Retinal pigment epithelial cell (primary cell): Measurements from ENCODE around the gene HDAC9.
A peak's percentile ranks its signal among the peaks of the same experiment; 100 is the strongest.
"Not testable (repeated sequence)": the region's sequence is repeated elsewhere in the genome, so short reads cannot be mapped to it uniquely, and the experiment has no call there.

Experiments used
- DNase-seq: peaks from one replicate; pipeline ENCODE4 v3.0.0-alpha.2; 2010; ENCODE audit warnings: low read depth
- H3K4me3 ChIP-seq: 2 replicates; pipeline ENCODE4 v1.5.1; 2011; ENCODE audit warnings: mild to moderate bottlenecking, low read length, control low read depth, moderate library complexity
- TF ChIP-seq, protein P1 (sequence below): conservative IDR thresholded peaks from 2 replicates; pipeline ENCODE4 v1.5.1; 2011; ENCODE audit warnings: low read depth, low read length, control low read depth, inconsistent platforms

HDAC9 gene

DNA sequence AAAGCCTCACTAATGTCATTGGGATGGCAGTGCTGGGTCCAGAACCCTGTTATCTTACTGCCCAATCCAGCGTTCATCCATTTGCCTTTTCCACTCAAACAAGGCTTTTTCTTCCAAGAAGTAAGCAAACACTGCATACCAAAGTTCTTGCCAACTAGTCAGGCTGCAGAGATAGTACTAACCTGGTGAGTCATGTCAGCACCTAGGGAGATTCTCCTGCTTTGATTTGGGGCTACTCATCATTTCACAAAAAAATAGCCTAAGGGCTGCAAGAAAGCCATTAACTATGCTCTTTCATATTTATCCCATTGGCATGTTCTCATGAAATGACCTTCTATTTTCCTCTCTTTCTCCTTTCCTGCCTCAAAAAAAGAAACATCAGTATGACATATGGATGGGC, 479.3 kb downstream of the HDAC9 start:
- no peak overlapping the region for H3K4me3 ChIP-seq
- TF ChIP-seq, protein P1, sequence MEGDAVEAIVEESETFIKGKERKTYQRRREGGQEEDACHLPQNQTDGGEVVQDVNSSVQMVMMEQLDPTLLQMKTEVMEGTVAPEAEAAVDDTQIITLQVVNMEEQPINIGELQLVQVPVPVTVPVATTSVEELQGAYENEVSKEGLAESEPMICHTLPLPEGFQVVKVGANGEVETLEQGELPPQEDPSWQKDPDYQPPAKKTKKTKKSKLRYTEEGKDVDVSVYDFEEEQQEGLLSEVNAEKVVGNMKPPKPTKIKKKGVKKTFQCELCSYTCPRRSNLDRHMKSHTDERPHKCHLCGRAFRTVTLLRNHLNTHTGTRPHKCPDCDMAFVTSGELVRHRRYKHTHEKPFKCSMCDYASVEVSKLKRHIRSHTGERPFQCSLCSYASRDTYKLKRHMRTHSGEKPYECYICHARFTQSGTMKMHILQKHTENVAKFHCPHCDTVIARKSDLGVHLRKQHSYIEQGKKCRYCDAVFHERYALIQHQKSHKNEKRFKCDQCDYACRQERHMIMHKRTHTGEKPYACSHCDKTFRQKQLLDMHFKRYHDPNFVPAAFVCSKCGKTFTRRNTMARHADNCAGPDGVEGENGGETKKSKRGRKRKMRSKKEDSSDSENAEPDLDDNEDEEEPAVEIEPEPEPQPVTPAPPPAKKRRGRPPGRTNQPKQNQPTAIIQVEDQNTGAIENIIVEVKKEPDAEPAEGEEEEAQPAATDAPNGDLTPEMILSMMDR, result no peak
- no peak for DNase-seq

DNA sequence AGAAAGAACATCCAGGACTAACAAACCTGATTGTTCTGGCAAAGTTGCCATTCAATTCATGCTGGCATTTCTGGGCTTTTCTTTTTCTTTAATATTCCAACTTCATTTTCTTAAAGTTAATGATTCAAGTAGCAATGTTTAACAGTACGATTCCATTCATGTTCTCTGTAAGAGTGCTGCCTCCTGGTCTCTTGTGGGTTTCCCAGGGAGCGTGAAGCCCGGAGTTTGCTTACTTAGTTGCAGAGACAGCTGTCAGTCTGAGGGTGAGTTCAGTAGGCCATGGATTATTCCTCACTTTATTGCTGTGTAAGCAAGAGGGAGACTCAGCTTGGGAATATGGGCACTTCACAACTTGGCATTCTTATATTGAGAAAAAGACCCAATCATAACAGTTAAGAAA, 479.7 kb downstream of the HDAC9 start:
- TF ChIP-seq, protein P1, result no peak
- no peak overlapping the region for H3K4me3 ChIP-seq
- no peak for DNase-seq

DNA sequence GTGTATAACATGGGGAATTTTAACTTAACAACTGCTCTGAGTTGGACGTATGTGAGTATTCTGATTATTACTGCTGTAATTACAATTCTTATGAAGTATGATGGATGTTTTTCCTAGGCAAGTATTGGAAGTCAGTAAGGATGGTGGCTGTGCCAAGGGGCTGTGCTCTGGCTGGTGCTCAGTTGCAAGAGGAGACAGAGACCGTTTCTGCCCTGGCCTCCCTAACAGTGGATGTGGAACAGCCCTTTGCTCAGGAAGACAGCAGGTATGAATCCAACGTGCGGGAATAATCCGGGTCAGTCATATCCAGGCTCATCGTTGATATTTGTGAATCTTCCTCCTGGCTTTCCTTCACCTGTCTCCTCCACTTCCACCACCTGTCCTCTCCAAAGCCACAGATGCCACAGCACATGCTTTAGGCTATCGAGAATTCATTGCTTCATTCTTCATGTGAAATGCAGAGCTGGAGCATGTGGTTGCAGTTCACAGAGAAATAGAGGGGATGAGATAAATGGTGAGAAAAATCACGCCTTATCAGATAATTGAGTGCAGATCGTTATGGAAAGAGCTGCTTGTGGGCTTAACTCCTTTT, 480.2 kb downstream of the HDAC9 start:
- no peak for DNase-seq
- TF ChIP-seq, protein P1, result no peak
- H3K4me3 ChIP-seq, result no peak overlapping the region

DNA sequence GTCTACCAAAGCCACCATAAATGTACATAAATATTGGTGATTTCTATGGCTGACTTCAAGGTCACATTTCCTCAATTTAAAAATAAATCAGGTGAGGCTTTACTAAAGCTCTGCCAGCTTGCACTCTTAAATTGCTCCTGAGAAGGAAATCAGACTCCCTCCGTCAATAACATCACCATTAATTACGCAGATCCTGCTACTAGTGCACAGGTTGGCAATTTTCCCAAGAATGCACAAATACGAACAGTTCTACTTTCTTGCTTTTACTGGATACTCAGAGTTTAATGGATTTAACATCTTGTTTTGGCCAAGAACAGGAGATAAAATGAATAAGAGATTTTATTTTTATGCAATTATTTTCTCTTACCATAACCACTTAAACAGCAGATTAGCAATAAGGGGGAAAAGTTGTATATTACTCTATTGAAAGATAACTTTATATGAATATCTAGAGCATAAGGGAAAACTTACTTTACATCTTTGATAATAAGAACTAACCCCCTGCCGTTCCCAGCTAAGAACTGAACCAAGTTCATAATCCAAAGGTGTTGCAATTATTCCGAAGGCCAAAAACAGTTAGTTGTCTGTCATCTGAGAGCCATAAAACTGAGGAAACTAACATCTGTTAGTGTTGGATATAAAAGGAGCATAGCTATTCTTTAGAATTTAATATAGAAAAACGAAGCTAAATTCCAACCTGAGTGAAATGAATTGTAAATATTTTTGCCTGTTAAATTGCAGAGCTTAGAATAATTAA, 481.3 kb downstream of the HDAC9 start:
- peak; percentile 83 for DNase-seq
- TF ChIP-seq, protein P1, result no peak
- no peak overlapping the region for H3K4me3 ChIP-seq

DNA sequence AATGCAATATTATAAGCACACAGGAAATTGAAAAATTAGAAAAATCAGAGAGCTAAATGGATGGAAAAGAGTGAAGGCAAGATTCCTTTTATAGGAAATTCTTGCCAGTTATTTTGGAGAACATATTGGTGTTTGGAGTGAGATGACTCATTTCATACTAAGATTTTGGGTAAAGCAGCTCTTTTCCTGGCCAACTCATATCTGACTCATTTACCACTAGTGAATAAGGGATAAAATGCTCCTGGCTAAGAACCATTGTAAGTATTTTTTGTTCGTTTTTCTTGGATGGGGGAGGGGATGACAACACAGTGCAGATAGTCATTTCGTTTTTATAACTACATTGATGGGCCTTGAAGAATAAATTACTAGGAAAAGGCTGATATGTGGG, 482.6 kb downstream of the HDAC9 start:
- H3K4me3 ChIP-seq, result no peak overlapping the region
- TF ChIP-seq, protein P1, result no peak
- DNase-seq, result peak; percentile 44

DNA sequence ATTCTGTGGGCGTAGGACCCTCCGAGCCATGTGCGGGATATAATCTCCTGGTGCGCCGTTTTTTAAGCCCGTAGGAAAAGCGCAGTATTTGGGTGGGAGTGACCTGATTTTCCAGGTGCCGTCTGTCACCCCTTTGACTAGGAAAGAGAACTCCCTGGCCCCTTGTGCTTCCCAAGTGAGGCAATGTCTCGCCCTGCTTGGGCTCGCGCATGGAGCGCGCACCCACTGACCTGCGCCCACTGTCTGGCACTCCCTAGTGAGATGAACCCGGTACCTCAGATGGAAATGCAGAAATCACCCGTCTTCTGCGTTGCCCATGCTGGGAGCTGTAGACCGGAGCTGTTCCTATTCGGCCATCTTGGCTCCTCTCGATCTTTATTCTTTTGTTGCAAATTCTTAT, 495.2 kb downstream of the HDAC9 start:
- not testable (repeated sequence) for H3K4me3 ChIP-seq, DNase-seq

DNA sequence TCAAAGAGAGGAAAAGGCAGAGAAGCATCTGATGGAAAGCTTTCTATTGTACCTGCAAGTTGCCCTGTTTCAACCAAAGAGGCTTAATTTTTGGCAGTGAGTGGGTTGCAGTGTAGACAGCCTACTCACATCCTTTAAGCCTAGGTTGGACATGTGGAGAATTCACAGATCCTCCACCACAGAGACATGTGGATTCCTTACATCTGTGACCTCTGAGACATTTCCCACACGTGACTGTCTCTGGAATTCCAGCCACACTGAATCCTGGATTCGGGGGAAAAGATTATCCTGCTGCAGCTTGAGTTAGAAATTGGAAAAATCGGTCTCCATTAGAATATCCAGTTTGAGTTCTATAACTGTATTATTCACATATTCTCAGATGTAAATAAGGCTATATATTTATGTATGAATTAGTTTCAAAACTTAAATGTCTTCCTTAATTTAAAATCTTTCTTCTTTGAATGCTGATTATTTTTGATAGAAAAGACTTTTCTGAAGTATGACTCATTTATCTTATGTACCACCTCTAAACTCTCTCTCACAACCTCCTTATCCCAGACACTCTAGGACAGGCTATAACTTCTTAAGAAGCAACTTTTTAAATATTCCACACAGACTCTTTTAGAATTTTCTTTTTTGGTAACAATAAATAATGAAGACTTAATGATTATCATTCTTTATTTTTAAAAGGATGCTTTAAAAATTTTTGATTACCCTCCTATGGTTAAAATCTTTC, 498.6 kb downstream of the HDAC9 start:
- DNase-seq, result no peak
- H3K4me3 ChIP-seq, result no peak overlapping the region
- TF ChIP-seq, protein P1, result no peak
